Measurements from ENCODE around the gene TMBIM1.
"Not testable (repeated sequence)": the region's sequence is repeated elsewhere in the genome, so short reads cannot be mapped to it uniquely, and the experiment has no call there.

Gene TMBIM1

GRCh38 chr2:218315397-218315796 is 23.1 kb upstream of the TMBIM1 start:
- no peak for DNase-seq (ENCODE audit: extremely low read depth, insufficient read length)
- no peaks in the 10 kb centered on the region for H3K36me3 ChIP-seq (ENCODE audit: control insufficient read depth, insufficient read depth, low read length)
- H3K27me3 ChIP-seq (replicated peaks; ENCODE audit: control insufficient read depth, insufficient read depth, low read length): no peaks in the 10 kb centered on the region; the same call in 1 of the 2 replicates
- no peak overlapping the region for H3K4me3 ChIP-seq (replicated peaks; ENCODE audit: low read depth, low read length)
- TF ChIP-seq CTCF (IDR thresholded peaks at IDR 0.05; ENCODE audit: insufficient read depth, low read length, poor library complexity, severe bottlenecking): no peak

GRCh38 chr2:218314764-218315163 is 22.5 kb upstream of the TMBIM1 start:
- not testable (repeated sequence) for DNase-seq (ENCODE audit: extremely low read depth, insufficient read length); H3K27me3 ChIP-seq (replicated peaks; ENCODE audit: control insufficient read depth, insufficient read depth, low read length); H3K36me3 ChIP-seq (ENCODE audit: control insufficient read depth, insufficient read depth, low read length); H3K4me3 ChIP-seq (replicated peaks; ENCODE audit: low read depth, low read length)

GRCh38 chr2:218313356-218313755 is 21.1 kb upstream of the TMBIM1 start:
- no peak for TF ChIP-seq CTCF (IDR thresholded peaks at IDR 0.05; ENCODE audit: insufficient read depth, low read length, poor library complexity, severe bottlenecking)
- H3K36me3 ChIP-seq (ENCODE audit: control insufficient read depth, insufficient read depth, low read length): no peaks in the 10 kb centered on the region
- no peaks in the 10 kb centered on the region; the same call in 1 of the 2 replicates for H3K27me3 ChIP-seq (replicated peaks; ENCODE audit: control insufficient read depth, insufficient read depth, low read length)
- no peak for DNase-seq (ENCODE audit: extremely low read depth, insufficient read length)
- H3K4me3 ChIP-seq (replicated peaks; ENCODE audit: low read depth, low read length): no peak overlapping the region

- H3K4me3 ChIP-seq (replicated peaks; ENCODE audit: low read depth, low read length): no peak overlapping the region
- no peaks in the 10 kb centered on the region; the same call in 1 of the 2 replicates for H3K27me3 ChIP-seq (replicated peaks; ENCODE audit: control insufficient read depth, insufficient read depth, low read length)
- H3K36me3 ChIP-seq (ENCODE audit: control insufficient read depth, insufficient read depth, low read length): no peaks in the 10 kb centered on the region
- no peak for TF ChIP-seq CTCF (IDR thresholded peaks at IDR 0.05; ENCODE audit: insufficient read depth, low read length, poor library complexity, severe bottlenecking)
- no peak for DNase-seq (ENCODE audit: extremely low read depth, insufficient read length)
Measured at GRCh38 chr2:218312267-218312756, 20.0 kb upstream of the TMBIM1 start.

GRCh38 chr2:218311541-218312266 is 19.4 kb upstream of the TMBIM1 start:
- DNase-seq (ENCODE audit: extremely low read depth, insufficient read length); H3K4me3 ChIP-seq (replicated peaks; ENCODE audit: low read depth, low read length); H3K27me3 ChIP-seq (replicated peaks; ENCODE audit: control insufficient read depth, insufficient read depth, low read length); H3K36me3 ChIP-seq (ENCODE audit: control insufficient read depth, insufficient read depth, low read length): not testable (repeated sequence)

GRCh38 chr2:218310853-218311540 is 18.7 kb upstream of the TMBIM1 start:
- Histone ChIP-seq H3K4me3 (replicated peaks; ENCODE audit: low read depth, low read length) (no peak overlapping the region), H3K27me3 (replicated peaks; ENCODE audit: control insufficient read depth, insufficient read depth, low read length) (no peaks in the 10 kb centered on the region), H3K36me3 (ENCODE audit: control insufficient read depth, insufficient read depth, low read length) (no peaks in the 10 kb centered on the region)
- no peak for TF ChIP-seq CTCF (IDR thresholded peaks at IDR 0.05; ENCODE audit: insufficient read depth, low read length, poor library complexity, severe bottlenecking)
- DNase-seq (ENCODE audit: extremely low read depth, insufficient read length): no peak
